ENCODE data around the gene PPP5C. TPM values are rescaled to one million over a fixed set of nuclear protein-coding genes. Genes with fewer than 3 reads are reported as not detected.
A peak's percentile ranks its signal among the peaks of the same experiment; 100 is the strongest.

PPP5C gene
- total RNA-seq, 1 donor from 2014 or later = 70.9 TPM

- no peaks in the 10 kb centered on the region for H3K27me3 Mint-ChIP-seq (ENCODE audit: low read depth, unreplicated experiment)
- no peaks in the 10 kb centered on the region for H3K36me3 Mint-ChIP-seq (ENCODE audit: low read depth, unreplicated experiment)
- Histone ChIP-seq H3K4me3 (ENCODE audit: insufficient read depth, low read depth, low read length) (no peak overlapping the region), H3K27ac (ENCODE audit: low read depth, low read length) (no peak overlapping the region), H2AFZ (ENCODE audit: low read depth, low read length) (no peak overlapping the region), H4K20me1 (ENCODE audit: insufficient read depth, low read length) (peaks cover under 1% of the 10 kb centered on the region), H3K4me2 (ENCODE audit: low read length) (no peak overlapping the region), H3K9ac (ENCODE audit: low read length) (no peak overlapping the region), H3K79me2 (ENCODE audit: insufficient read depth, low read length) (no peaks in the 10 kb centered on the region), H3K4me1 (ENCODE audit: insufficient read depth, low read length) (peaks cover 10% of the 10 kb centered on the region), H3K9me3 (ENCODE audit: insufficient read depth, low read depth, low read length) (no peaks in the 10 kb centered on the region), H3K27me3 (ENCODE audit: insufficient read depth, low read length) (peaks cover 9% of the 10 kb centered on the region), H3K36me3 (ENCODE audit: insufficient read depth, low read length) (no peaks in the 10 kb centered on the region)
- DNase-seq (ENCODE audit: low read depth) = no peak
- H3K27ac Mint-ChIP-seq (ENCODE audit: unreplicated experiment) = peak overlapping the region; percentile 69
- TF ChIP-seq EZH2 (IDR thresholded peaks at IDR 0.05; ENCODE audit: insufficient read depth, low read length) = no peak
- no peak for TF ChIP-seq CTCF (IDR thresholded peaks at IDR 0.05; ENCODE audit: insufficient read depth, low read depth, low read length)
- FAIRE-seq = no peak
- peaks cover 2% of the 10 kb centered on the region for H3K9me3 Mint-ChIP-seq (ENCODE audit: unreplicated experiment)
- peaks cover under 1% of the 10 kb centered on the region for H3K4me1 Mint-ChIP-seq (ENCODE audit: low read depth, unreplicated experiment)
- H3K4me3 Mint-ChIP-seq (ENCODE audit: unreplicated experiment) = no peak overlapping the region
Measured at GRCh38 chr19:46402725-46403124, 55.8 kb downstream of the PPP5C start.

GRCh38 chr19:46404055-46404752, 57.3 kb downstream of the PPP5C start:
- H3K4me3 Mint-ChIP-seq (ENCODE audit: unreplicated experiment) = peak overlapping the region; percentile 60
- peak overlapping the region; percentile 83 for H2AFZ ChIP-seq (ENCODE audit: low read depth, low read length)
- H3K27ac ChIP-seq (ENCODE audit: low read depth, low read length) = no peak overlapping the region
- H3K9me3 ChIP-seq (ENCODE audit: insufficient read depth, low read depth, low read length) = no peaks in the 10 kb centered on the region
- no peaks in the 10 kb centered on the region for H3K36me3 Mint-ChIP-seq (ENCODE audit: low read depth, unreplicated experiment)
- peaks cover 9% of the 10 kb centered on the region for H3K27me3 ChIP-seq (ENCODE audit: insufficient read depth, low read length)
- H3K27me3 Mint-ChIP-seq (ENCODE audit: low read depth, unreplicated experiment) = no peaks in the 10 kb centered on the region
- peak overlapping the region; percentile 36 for H3K27ac Mint-ChIP-seq (ENCODE audit: unreplicated experiment)
- peak overlapping the region; percentile 13 for H3K4me3 ChIP-seq (ENCODE audit: insufficient read depth, low read depth, low read length)
- peaks cover 15% of the 10 kb centered on the region for H3K4me1 ChIP-seq (ENCODE audit: insufficient read depth, low read length)
- TF ChIP-seq EZH2 (IDR thresholded peaks at IDR 0.05; ENCODE audit: insufficient read depth, low read length) (peak; percentile 11), CTCF (IDR thresholded peaks at IDR 0.05; ENCODE audit: insufficient read depth, low read depth, low read length) (no peak)
- peak overlapping the region; percentile 10 for H3K9ac ChIP-seq (ENCODE audit: low read length)
- H3K4me1 Mint-ChIP-seq (ENCODE audit: low read depth, unreplicated experiment) = peaks cover 8% of the 10 kb centered on the region
- no peaks in the 10 kb centered on the region for H3K36me3 ChIP-seq (ENCODE audit: insufficient read depth, low read length)
- H3K79me2 ChIP-seq (ENCODE audit: insufficient read depth, low read length) = no peaks in the 10 kb centered on the region
- FAIRE-seq = no peak
- H3K4me2 ChIP-seq (ENCODE audit: low read length) = peak overlapping the region; percentile 81
- DNase-seq (ENCODE audit: low read depth) = peak; percentile 33
- peaks cover 10% of the 10 kb centered on the region for H4K20me1 ChIP-seq (ENCODE audit: insufficient read depth, low read length)
- peaks cover 4% of the 10 kb centered on the region for H3K9me3 Mint-ChIP-seq (ENCODE audit: unreplicated experiment)
